ENCODE data around the gene ZNF227. TPM values are rescaled to one million over a fixed set of nuclear protein-coding genes. Genes with fewer than 3 reads are reported as not detected.

The ZNF227 gene
- total RNA-seq, 4 donors from 2014 or later, result 15.3 to 18.3 (median 16.9) TPM

- TF ChIP-seq CTCF (IDR thresholded peaks at IDR 0.05; ENCODE audit: low read depth), result no peak
Measured at GRCh38 chr19:44258835-44259413, 46.6 kb downstream of the ZNF227 start.

GRCh38 chr19:44260343-44260681, 48.0 kb downstream of the ZNF227 start:
- TF ChIP-seq CTCF (IDR thresholded peaks at IDR 0.05; ENCODE audit: low read depth), result no peak

- TF ChIP-seq CTCF (IDR thresholded peaks at IDR 0.05; ENCODE audit: low read depth), result no peak
Measured at GRCh38 chr19:44260695-44261446, 48.5 kb downstream of the ZNF227 start.

- TF ChIP-seq CTCF (IDR thresholded peaks at IDR 0.05; ENCODE audit: low read depth), result no peak
Measured at GRCh38 chr19:44277331-44277730, 65.0 kb downstream of the ZNF227 start.

GRCh38 chr19:44278181-44278690, 65.9 kb downstream of the ZNF227 start:
- TF ChIP-seq CTCF (IDR thresholded peaks at IDR 0.05; ENCODE audit: low read depth), result no peak

- TF ChIP-seq CTCF (IDR thresholded peaks at IDR 0.05; ENCODE audit: low read depth), result no peak
Measured at GRCh38 chr19:44280916-44281315, 68.6 kb downstream of the ZNF227 start.

GRCh38 chr19:44282846-44283245, 70.5 kb downstream of the ZNF227 start:
- TF ChIP-seq CTCF (IDR thresholded peaks at IDR 0.05; ENCODE audit: low read depth), result no peak

All from subcutaneous adipose tissue (tissue), 4 donors.